DND-41 (cell line): ENCODE data around the gene JADE2.

Experiments used
- ATAC-seq: fragments of 200-7000 bp; cut with Tn5 transposase; 3 replicates; pipeline ENCODE4 v1.9.1; 2021; ENCODE audit warnings: low read depth; ENCODE audit not compliant: insufficient read depth
- DNase-seq: peaks from one replicate; pipeline ENCODE4 v3.0.0-alpha.2; 2020
- H2AFZ ChIP-seq: 2 replicates; pipeline ENCODE4 v1.6.0; 2012; ENCODE audit warnings: low read depth, low read length
- H3K27ac ChIP-seq: 2 replicates; pipeline ENCODE4 v1.5.1; 2012; ENCODE audit warnings: low read length, inconsistent platforms
- H3K27me3 ChIP-seq: fragments of 200-600 bp; sonication (generic); 2 replicates; pipeline ENCODE4 v1.6.0; 2012; ENCODE audit warnings: low read length, mild to moderate bottlenecking, inconsistent platforms; ENCODE audit not compliant: insufficient read depth, poor library complexity
- H3K36me3 ChIP-seq: 2 replicates; pipeline ENCODE4 v1.5.1; 2012; ENCODE audit warnings: low read length, inconsistent platforms; ENCODE audit not compliant: insufficient read depth
- H3K4me1 ChIP-seq: 2 replicates; pipeline ENCODE4 v1.5.1; 2012; ENCODE audit warnings: mild to moderate bottlenecking, low read length; ENCODE audit not compliant: insufficient read depth
- H3K4me2 ChIP-seq: 2 replicates; pipeline ENCODE4 v1.6.0; 2012; ENCODE audit warnings: mild to moderate bottlenecking, moderate library complexity, low read length, inconsistent platforms; ENCODE audit not compliant: insufficient read depth
- H3K4me3 ChIP-seq, 2 experiments: fragments of 200-600 bp in 1 of 2; shearing (Covaris generic) in 1 of 2; 2 replicates each; pipeline ENCODE4 v1.5.1; 2012 to 2016; ENCODE audit warnings: inconsistent platforms in 2 of 2, low read length in 2 of 2, mild to moderate bottlenecking in 2 of 2, low read depth in 1 of 2, moderate library complexity in 1 of 2
- H3K79me2 ChIP-seq: 2 replicates; pipeline ENCODE4 v1.6.0; 2012; ENCODE audit warnings: low read length, inconsistent platforms; ENCODE audit not compliant: insufficient read depth
- H3K9ac ChIP-seq: 2 replicates; pipeline ENCODE4 v1.6.0; 2012; ENCODE audit warnings: low read depth, mild to moderate bottlenecking, inconsistent platforms, low read length, moderate library complexity
- H3K9me3 ChIP-seq: 2 replicates; pipeline ENCODE4 v1.5.1; 2012; ENCODE audit warnings: low read length, moderate library complexity, mild to moderate bottlenecking, inconsistent platforms; ENCODE audit not compliant: insufficient read depth, severe bottlenecking
- H4K20me1 ChIP-seq: 2 replicates; pipeline ENCODE4 v1.6.0; 2012; ENCODE audit warnings: low read length; ENCODE audit not compliant: insufficient read depth
- CTCF ChIP-seq: IDR thresholded peaks from 2 replicates; pipeline ENCODE4 v1.5.1; 2012; ENCODE audit warnings: borderline replicate concordance, low read length, moderate library complexity, mild to moderate bottlenecking; ENCODE audit not compliant: poor library complexity, severe bottlenecking; ENCODE audit errors: extremely low read depth
- EZH2 ChIP-seq: IDR thresholded peaks from 3 replicates; pipeline ENCODE4 v1.6.1; 2012; ENCODE audit warnings: borderline replicate concordance, low read depth, mild to moderate bottlenecking, moderate library complexity, low read length, inconsistent platforms; ENCODE audit not compliant: severe bottlenecking

The JADE2 gene

GRCh38 chr5:134540747-134541733 is 15.6 kb downstream of the JADE2 start:
- Histone ChIP-seq H3K36me3 (peaks cover 88% of the 10 kb centered on the region), H3K4me2 (no peak overlapping the region), H3K27ac (no peak overlapping the region), H3K9me3 (no peaks in the 10 kb centered on the region), H3K4me1 (no peaks in the 10 kb centered on the region; the same call in none of the 2 replicates), H3K79me2 (peaks cover 68% of the 10 kb centered on the region), H2AFZ (no peak overlapping the region), H3K9ac (no peak overlapping the region), H3K27me3 (no peaks in the 10 kb centered on the region), H4K20me1 (peaks cover 69% of the 10 kb centered on the region), H3K4me3 (no peak overlapping the region)
- ATAC-seq = no peak
- no peak for DNase-seq
- TF ChIP-seq EZH2 = no peak
- TF ChIP-seq CTCF = no peak

- Histone ChIP-seq H3K27me3 (no peaks in the 10 kb centered on the region), H2AFZ (no peak overlapping the region), H3K36me3 (peaks cover 85% of the 10 kb centered on the region), H3K27ac (no peak overlapping the region), H3K9ac (no peak overlapping the region), H3K4me2 (no peak overlapping the region), H3K9me3 (no peaks in the 10 kb centered on the region), H3K79me2 (peaks cover 63% of the 10 kb centered on the region), H4K20me1 (peaks cover 63% of the 10 kb centered on the region), H3K4me3 (no peak overlapping the region), H3K4me1 (no peaks in the 10 kb centered on the region; the same call in 1 of the 2 replicates)
- peak; percentile 41; the same call in 1 of the 3 replicates for ATAC-seq
- no peak for DNase-seq
- no peak for TF ChIP-seq CTCF
- TF ChIP-seq EZH2 = no peak
Observed at GRCh38 chr5:134541736-134542376, 16.4 kb downstream of the JADE2 start.

GRCh38 chr5:134543820-134544614 is 18.5 kb downstream of the JADE2 start:
- ATAC-seq (peak; percentile 44), DNase-seq (peak; percentile 20)
- Histone ChIP-seq H3K4me1 (no peaks in the 10 kb centered on the region; the same call in 1 of the 2 replicates), H2AFZ (no peak overlapping the region), H3K27ac (0 out of 2 replicates have a peak overlapping the region, but pooled peaks have one; percentile 22), H3K9me3 (no peaks in the 10 kb centered on the region), H3K36me3 (peaks cover 88% of the 10 kb centered on the region), H3K9ac (no peak overlapping the region), H3K4me2 (no peak overlapping the region), H3K27me3 (no peaks in the 10 kb centered on the region), H4K20me1 (peaks cover 61% of the 10 kb centered on the region), H3K4me3 (no peak overlapping the region), H3K79me2 (peaks cover 64% of the 10 kb centered on the region)
- TF ChIP-seq EZH2 (no peak), CTCF (no peak)
